SK-N-SH (cell line): ENCODE measurements around the gene PLA2G4B. TPM values are rescaled to one million over a fixed set of nuclear protein-coding genes. Genes with fewer than 3 reads are reported as not detected.

Source experiments
- CTCF ChIA-PET: fragments of 300-600, 350-600 bp; formaldehyde crosslinking; extraction: SDS; loops from one replicate; lab custom pipeline; 2021; lab: Yijun Ruan, JAX
- POLR2A ChIA-PET: fragments of 350-600 bp; sonication (Branson Sonifier 250); formaldehyde crosslinking; extraction: SDS; loops from one replicate; lab custom pipeline; 2020; ENCODE audit warnings: antibody characterized with exemption, inconsistent platforms; lab: Yijun Ruan, JAX
- DNase-seq: peaks from one replicate; pipeline ENCODE4 v3.0.0; 2012
- H2AFZ ChIP-seq: fragments of 200-600 bp; sonication (generic); 2 replicates; pipeline ENCODE4 v1.8.1; 2016; ENCODE audit warnings: antibody characterized with exemption, mild to moderate bottlenecking, low read depth
- H3F3A ChIP-seq: fragments of 200-600 bp; sonication (generic); replicated peaks from 2 replicates; pipeline ENCODE3; 2016; ENCODE audit warnings: antibody characterized with exemption, mild to moderate bottlenecking; ENCODE audit not compliant: insufficient read depth
- H3K27ac ChIP-seq, 2 experiments: fragments of 200-500 bp in 1 of 2; fragments of 200-600 bp in 1 of 2; sonication (Bioruptor generic) in 1 of 2; sonication (generic), shearing (Covaris generic) in 1 of 2; 2 replicates each; pipeline versions ENCODE4 v1.5.1 to v1.6.1; 2014 to 2016; ENCODE audit warnings: low read depth in 2 of 2, inconsistent platforms in 1 of 2, low read length in 1 of 2, mild to moderate bottlenecking in 1 of 2, mixed read lengths in 1 of 2
- H3K27me3 ChIP-seq: fragments of 200-600 bp; sonication (generic), shearing (Covaris generic); 2 replicates; pipeline ENCODE4 v1.6.1; 2016; ENCODE audit warnings: mixed run types; ENCODE audit not compliant: insufficient read depth
- H3K36me3 ChIP-seq, 2 experiments: fragments of 200-500 bp in 1 of 2; fragments of 200-600 bp in 1 of 2; sonication (Bioruptor generic) in 1 of 2; sonication (generic) in 1 of 2; replicated peaks in 1 of 2; 2 replicates each; pipeline versions ENCODE3 to v1.5.1; 2014 to 2016; ENCODE audit warnings: low read length in 1 of 2, mild to moderate bottlenecking in 1 of 2; ENCODE audit not compliant: insufficient read depth in 2 of 2, control insufficient read depth in 1 of 2
- H3K4me1 ChIP-seq, 2 experiments: fragments of 200-500 bp in 1 of 2; fragments of 200-600 bp in 1 of 2; sonication (Bioruptor generic) in 1 of 2; sonication (generic), shearing (Covaris generic) in 1 of 2; 2 replicates each; pipeline versions ENCODE4 v1.5.1 to v1.6.1; 2014 to 2016; ENCODE audit warnings: low read depth in 1 of 2, low read length in 1 of 2, mixed run types in 1 of 2; ENCODE audit not compliant: insufficient read depth in 2 of 2, control insufficient read depth in 1 of 2
- H3K4me2 ChIP-seq: fragments of 200-600 bp; sonication (generic), shearing (Covaris generic); 2 replicates; pipeline ENCODE4 v1.6.1; 2017; ENCODE audit warnings: mixed run types
- H3K4me3 ChIP-seq, 2 experiments: fragments of 200-500 bp in 1 of 2; fragments of 200-600 bp in 1 of 2; sonication (Bioruptor generic) in 1 of 2; sonication (generic), shearing (Covaris generic) in 1 of 2; 2 replicates each; pipeline versions ENCODE4 v1.5.1 to v1.8.1; 2014 to 2016; ENCODE audit warnings: low read depth in 2 of 2, inconsistent platforms in 1 of 2, low read length in 1 of 2, mild to moderate bottlenecking in 1 of 2, mixed read lengths in 1 of 2, moderate library complexity in 1 of 2
- H3K79me2 ChIP-seq: fragments of 200-600 bp; sonication (generic); 2 replicates; pipeline ENCODE4 v1.8.1; 2017; ENCODE audit warnings: mild to moderate bottlenecking; ENCODE audit not compliant: insufficient read depth
- H3K9ac ChIP-seq: fragments of 200-600 bp; sonication (generic); 2 replicates; pipeline ENCODE4 v1.6.1; 2017; ENCODE audit warnings: mixed run types
- H3K9me2 ChIP-seq: fragments of 200-600 bp; sonication (generic); 2 replicates; pipeline ENCODE4 v1.6.1; 2017; ENCODE audit warnings: mixed run types
- H3K9me3 ChIP-seq: fragments of 200-600 bp; sonication (generic); 2 replicates; pipeline ENCODE4 v1.6.1; 2017; ENCODE audit warnings: mixed run types, mild to moderate bottlenecking, moderate library complexity
- H4K20me1 ChIP-seq: fragments of 200-600 bp; sonication (generic); 2 replicates; pipeline ENCODE4 v1.6.1; 2017; ENCODE audit warnings: mild to moderate bottlenecking, mixed run types; ENCODE audit not compliant: insufficient read depth
- CHD2 ChIP-seq: fragments of 150-350 bp; IDR thresholded peaks from 2 replicates; pipeline ENCODE4 v1.6.1; 2018; ENCODE audit warnings: low read length; ENCODE audit not compliant: partially characterized antibody
- CTCF ChIP-seq: fragments of 200-600 bp; sonication (generic); IDR thresholded peaks from 2 replicates; pipeline ENCODE4 v1.6.1; 2017; ENCODE audit warnings: antibody characterized with exemption, mild to moderate bottlenecking, moderate library complexity
- EP300 ChIP-seq, 2 experiments: IDR thresholded peaks; 2 replicates each; pipeline versions ENCODE4 v1.4.0 to v1.6.1; 2012; ENCODE audit warnings: borderline replicate concordance in 1 of 2, low read depth in 1 of 2, low read length in 1 of 2
- FOSL2 ChIP-seq: IDR thresholded peaks from 2 replicates; pipeline ENCODE4 v1.4.0; 2012; ENCODE audit warnings: low read depth, mild to moderate bottlenecking, moderate library complexity, borderline replicate concordance
- IRF3 ChIP-seq: fragments of 150-350 bp; IDR thresholded peaks from 2 replicates; pipeline ENCODE4 v1.6.1; 2016; ENCODE audit warnings: mild to moderate bottlenecking, low read depth, low read length
- JUND ChIP-seq: IDR thresholded peaks from 2 replicates; pipeline ENCODE4 v1.4.0; 2012
- NFIC ChIP-seq: IDR thresholded peaks from 2 replicates; pipeline ENCODE4 v1.4.0; 2012; ENCODE audit warnings: borderline replicate concordance
- PBX3 ChIP-seq: IDR thresholded peaks from 2 replicates; pipeline ENCODE4; 2012
- RAD21 ChIP-seq: IDR thresholded peaks from 2 replicates; pipeline ENCODE4 v1.6.1; 2012; ENCODE audit warnings: mild to moderate bottlenecking, low read length
- REST ChIP-seq: IDR thresholded peaks from 2 replicates; pipeline ENCODE4 v1.6.1; 2012; ENCODE audit warnings: mild to moderate bottlenecking, low read depth, low read length, moderate library complexity
- RFX5 ChIP-seq: IDR thresholded peaks from 2 replicates; pipeline ENCODE4 v1.6.1; 2012; ENCODE audit warnings: mild to moderate bottlenecking, improper control_type of control experiment, low read length
- RXRA ChIP-seq: IDR thresholded peaks from 2 replicates; pipeline ENCODE4 v1.4.0; 2012; ENCODE audit warnings: low read depth, mild to moderate bottlenecking, borderline replicate concordance
- SIN3A ChIP-seq: IDR thresholded peaks from 2 replicates; pipeline ENCODE4 v1.6.1; 2012; ENCODE audit warnings: low read depth, mild to moderate bottlenecking, low read length, moderate library complexity, borderline replicate concordance
- TCF12 ChIP-seq: IDR thresholded peaks from 2 replicates; pipeline ENCODE4 v1.4.0; 2012
- TEAD4 ChIP-seq: IDR thresholded peaks from 2 replicates; pipeline ENCODE4 v1.4.0; 2012; ENCODE audit warnings: mild to moderate bottlenecking, borderline replicate concordance; ENCODE audit not compliant: insufficient read depth
- USF1 ChIP-seq: IDR thresholded peaks from 2 replicates; pipeline ENCODE4 v1.4.0; 2012; ENCODE audit warnings: low read depth, borderline replicate concordance
- YY1 ChIP-seq: IDR thresholded peaks from 2 replicates; pipeline ENCODE4 v1.4.0; 2012; ENCODE audit warnings: low read depth, mild to moderate bottlenecking
- WGBS: methylation state at CpG from one replicate; pipeline ENCODE4 v1.1.6; 2017; ENCODE audit warnings: low lambda C conversion rate; 5-methylcytosine and 5-hydroxymethylcytosine counted together
- polyA plus RNA-seq, 3 experiments: library from polyadenylated mRNA; depleted of rRNA; stranded (reverse); fragments of >200 nt; gene quantifications; 2 replicates each; pipeline ENCODE4 v1.2.3, GENCODE V29; 2012

Gene PLA2G4B
- polyA plus RNA-seq, 1 of the 3 experiments (the other 2 are of a cell fraction) = 5.3 TPM

- WGBS = 70% methylated on average over 2 of the region's 12 CpGs
- no peak for TF ChIP-seq NFIC
- TF ChIP-seq CHD2 = no peak
- no peak for TF ChIP-seq RXRA
- no peak for TF ChIP-seq RFX5
- TF ChIP-seq TEAD4 = no peak
- no peak for TF ChIP-seq JUND
- no peak for TF ChIP-seq EP300 (IDR thresholded peaks at IDR 0.05; ENCODE audit: borderline replicate concordance in 1 of 2, low read depth in 1 of 2, low read length in 1 of 2)
- TF ChIP-seq FOSL2 = no peak
- TF ChIP-seq TCF12 = no peak
- no peak for TF ChIP-seq IRF3
- TF ChIP-seq USF1 = no peak
- no peak for TF ChIP-seq CTCF
- no peak for TF ChIP-seq REST
- TF ChIP-seq RAD21 = no peak
- no peak for TF ChIP-seq SIN3A
- no peak for TF ChIP-seq YY1
- TF ChIP-seq PBX3 = no peak
- TF ChIP-seq, all 33 proteins: peak for 0
Measured at GRCh38 chr15:41856716-41857115, 18.1 kb downstream of the PLA2G4B start.

More at GRCh38 chr15:41856716-41857115, 18.1 kb downstream of the PLA2G4B start:
- H3K9me3 ChIP-seq = no peaks in the 10 kb centered on the region
- no peak for DNase-seq
- H2AFZ ChIP-seq = no peak overlapping the region
- no peak overlapping the region for H3K9ac ChIP-seq
- H3K4me2 ChIP-seq = no peak overlapping the region
- H3K27me3 ChIP-seq = no peaks in the 10 kb centered on the region
- H3K4me3 ChIP-seq = no peak overlapping the region
- no peaks in the 10 kb centered on the region for H3K79me2 ChIP-seq
- POLR2A ChIA-PET = no interaction called here
- CTCF ChIA-PET = interaction anchor here (1.3 kb wide), 1 partner anchor 48 kb away, joined by 3 read pairs; no protein-coding TSS in a partner anchor
- H3F3A ChIP-seq = no peaks in the 10 kb centered on the region
- H3K27ac ChIP-seq = no peak overlapping the region
- H3K9me2 ChIP-seq = no peaks in the 10 kb centered on the region
- peaks cover 0 to 11% of the 10 kb centered on the region in 2 experiments; a peak in 1 of 4 replicates for H3K4me1 ChIP-seq
- no peaks in the 10 kb centered on the region for H4K20me1 ChIP-seq
- no peaks in the 10 kb centered on the region for H3K36me3 ChIP-seq
